ENCODE results near the gene NEDD4L.

The NEDD4L gene

GRCh38 chr18:58373481-58373880 is 329.5 kb downstream of the NEDD4L start:
- Histone ChIP-seq H3K4me1 (ENCODE audit: control insufficient read depth, insufficient read depth, low read length) (no peaks in the 10 kb centered on the region), H3K27ac (ENCODE audit: extremely low read depth, low read depth, low read length) (no peak overlapping the region), H3K36me3 (ENCODE audit: control insufficient read depth in 2 of 2, insufficient read depth in 1 of 2, low read length in 2 of 2) (peaks cover 12 to 56% of the 10 kb centered on the region in 2 experiments), H3K9me3 (ENCODE audit: control insufficient read depth, insufficient read depth, low read depth, low read length) (no peaks in the 10 kb centered on the region), H3K4me3 (ENCODE audit: low read depth, low read length) (no peak overlapping the region)
- CTCF ChIA-PET: no interaction called here
- POLR2A ChIA-PET: no interaction called here
- TF ChIP-seq ZNF670 (tag by site-specific recombination; IDR thresholded peaks at IDR 0.05; ENCODE audit: low read depth) (no peak), ZNF18 (tag by site-specific recombination; IDR thresholded peaks at IDR 0.05) (no peak), ZNF654 (tag by site-specific recombination; IDR thresholded peaks at IDR 0.05; ENCODE audit: low read depth) (no peak), ZNF768 (tag by site-specific recombination; IDR thresholded peaks at IDR 0.05) (no peak), ZNF280C (tag by site-specific recombination; IDR thresholded peaks at IDR 0.05) (no peak), ZNF341 (tag by site-specific recombination; IDR thresholded peaks at IDR 0.05; ENCODE audit: low read depth) (no peak), ZNF624 (tag by site-specific recombination; IDR thresholded peaks at IDR 0.05) (no peak), PRDM4 (tag by site-specific recombination; IDR thresholded peaks at IDR 0.05) (no peak), ZNF510 (tag by site-specific recombination; IDR thresholded peaks at IDR 0.05; ENCODE audit: insufficient replicate concordance) (no peak), ZNF266 (tag by site-specific recombination; IDR thresholded peaks at IDR 0.05; ENCODE audit: low read depth) (no peak), ZNF549 (tag by site-specific recombination; IDR thresholded peaks at IDR 0.05) (no peak), ZNF391 (tag by site-specific recombination; IDR thresholded peaks at IDR 0.05; ENCODE audit: borderline replicate concordance, low read depth) (no peak), ZNF416 (tag by site-specific recombination; IDR thresholded peaks at IDR 0.05) (no peak), ZNF324 (tag by site-specific recombination; IDR thresholded peaks at IDR 0.05) (no peak), ZBTB48 (tag by site-specific recombination; IDR thresholded peaks at IDR 0.05) (no peak)

GRCh38 chr18:58375051-58375450 is 331.0 kb downstream of the NEDD4L start:
- peaks cover 9 to 43% of the 10 kb centered on the region in 2 experiments for H3K36me3 ChIP-seq (ENCODE audit: control insufficient read depth in 2 of 2, insufficient read depth in 1 of 2, low read length in 2 of 2)
- H3K4me3 ChIP-seq (ENCODE audit: low read depth, low read length): no peak overlapping the region
- no peaks in the 10 kb centered on the region for H3K4me1 ChIP-seq (ENCODE audit: control insufficient read depth, insufficient read depth, low read length)
- ChIA-PET POLR2A (no interaction called here), CTCF (interaction anchor here (0.6 kb wide), 1 partner anchor 390 kb away, joined by 5 read pairs; no protein-coding TSS in a partner anchor)
- no peak overlapping the region for H3K27ac ChIP-seq (ENCODE audit: extremely low read depth, low read depth, low read length)
- H3K9me3 ChIP-seq (ENCODE audit: control insufficient read depth, insufficient read depth, low read depth, low read length): no peaks in the 10 kb centered on the region
- TF ChIP-seq ZNF521 (tag by site-specific recombination; IDR thresholded peaks at IDR 0.05) (no peak), ZNF596 (tag by site-specific recombination; IDR thresholded peaks at IDR 0.05) (no peak), ZNF791 (tag by site-specific recombination; IDR thresholded peaks at IDR 0.05) (no peak), ZNF133 (tag by site-specific recombination; IDR thresholded peaks at IDR 0.05) (no peak), AEBP2 (tag by site-specific recombination; IDR thresholded peaks at IDR 0.05; ENCODE audit: borderline replicate concordance) (no peak), ZBTB44 (tag by site-specific recombination; IDR thresholded peaks at IDR 0.05) (no peak), ZBTB48 (tag by site-specific recombination; IDR thresholded peaks at IDR 0.05) (no peak), ZNF701 (tag by site-specific recombination; IDR thresholded peaks at IDR 0.05) (no peak), ZFP41 (tag by site-specific recombination; IDR thresholded peaks at IDR 0.05; ENCODE audit: borderline replicate concordance) (no peak), HOXA7 (CRISPR knock-in tag; IDR thresholded peaks at IDR 0.05; ENCODE audit: borderline replicate concordance) (no peak), ZNF560 (tag by site-specific recombination; IDR thresholded peaks at IDR 0.05; ENCODE audit: borderline replicate concordance) (no peak), ZNF16 (tag by site-specific recombination; IDR thresholded peaks at IDR 0.05; ENCODE audit: low read depth) (no peak)
